H1 (cell line): ENCODE data around the gene NXPH2. TPM values are rescaled to one million over a fixed set of nuclear protein-coding genes. Genes with fewer than 3 reads are reported as not detected.

Source experiments
- CTCF ChIA-PET: fragments of 300-600 bp; sonication (Branson Sonifier 250); formaldehyde crosslinking; loops from one replicate; lab custom pipeline; 2021; ENCODE audit not compliant: partially characterized antibody; lab: Charles Lee
- POLR2A ChIA-PET: fragments of 300-600 bp; sonication (Branson Sonifier 250); formaldehyde crosslinking; loops from one replicate; lab custom pipeline; 2021; ENCODE audit warnings: inconsistent platforms; ENCODE audit not compliant: partially characterized antibody; lab: Charles Lee
- DNase-seq, 2 experiments: peaks; one replicate each; pipeline versions ENCODE4 v3.0.0 to v3.0.0-alpha.2; 2010 to 2022; ENCODE audit warnings: low spot score in 2 of 2, low read depth in 1 of 2, mixed read lengths in 1 of 2
- FAIRE-seq: peaks from 2 replicates; lab custom pipeline; 2011; peaks lifted over from hg19 to GRCh38; lab: Jason Lieb, UNC
- H2AFZ ChIP-seq: 2 replicates; pipeline ENCODE4 v1.8.1; 2012; ENCODE audit warnings: low read length, inconsistent platforms
- H2AK5ac ChIP-seq: 2 replicates; pipeline ENCODE4 v1.6.1; 2013; ENCODE audit warnings: low read depth, low read length
- H2BK120ac ChIP-seq: replicated peaks from 2 replicates; pipeline ENCODE3; 2013; ENCODE audit warnings: low read depth, low read length, inconsistent platforms
- H2BK12ac ChIP-seq: 2 replicates; pipeline ENCODE4 v1.6.1; 2013; ENCODE audit warnings: low read depth, low read length
- H2BK15ac ChIP-seq: 2 replicates; pipeline ENCODE4 v1.6.1; 2013; ENCODE audit warnings: low read length
- H2BK20ac ChIP-seq: 2 replicates; pipeline ENCODE4 v1.6.1; 2013; ENCODE audit warnings: low read length
- H2BK5ac ChIP-seq: 2 replicates; pipeline ENCODE4 v1.6.1; 2013; ENCODE audit warnings: low read depth, low read length
- H3K14ac ChIP-seq: 2 replicates; pipeline ENCODE4 v1.6.1; 2013; ENCODE audit warnings: inconsistent platforms; ENCODE audit not compliant: insufficient read length
- H3K18ac ChIP-seq: 2 replicates; pipeline ENCODE4 v1.6.1; 2013; ENCODE audit warnings: low read length; ENCODE audit errors: extremely low read depth
- H3K23ac ChIP-seq: 2 replicates; pipeline ENCODE4 v1.6.1; 2013; ENCODE audit warnings: inconsistent platforms; ENCODE audit not compliant: insufficient read length
- H3K23me2 ChIP-seq: 2 replicates; pipeline ENCODE4 v1.6.1; 2013; ENCODE audit warnings: low read depth, low read length
- H3K27ac ChIP-seq: 2 replicates; pipeline ENCODE4 v1.6.1; 2011; ENCODE audit warnings: low read depth, low read length, inconsistent platforms
- H3K27me3 ChIP-seq, 4 experiments: replicated peaks in 1 of 4; 1 replicate in 1 of 4; 2 replicates in 3 of 4; pipeline versions ENCODE4 v1.6.1 to v1.8.1; 2011 to 2013; ENCODE audit warnings: low read length in 3 of 4, mild to moderate bottlenecking in 3 of 4, inconsistent platforms in 2 of 4, mixed read lengths in 2 of 4, moderate library complexity in 1 of 4; ENCODE audit not compliant: control insufficient read depth in 3 of 4, insufficient read depth in 3 of 4; ENCODE audit errors: extremely low read depth in 1 of 4
- H3K36me3 ChIP-seq, 4 experiments: 2 replicates each; pipeline versions ENCODE4 v1.6.1 to v1.8.1; 2011 to 2013; ENCODE audit warnings: mild to moderate bottlenecking in 4 of 4, low read length in 3 of 4, moderate library complexity in 2 of 4, control low read depth in 1 of 4, inconsistent platforms in 1 of 4; ENCODE audit not compliant: insufficient read depth in 4 of 4, control insufficient read depth in 2 of 4
- H3K4ac ChIP-seq: replicated peaks from 2 replicates; pipeline ENCODE3; 2013; ENCODE audit warnings: low read length, low read depth, mixed read lengths, inconsistent platforms; ENCODE audit not compliant: insufficient read length
- H3K4me1 ChIP-seq, 4 experiments: replicated peaks in 1 of 4; 1 replicate in 1 of 4; 2 replicates in 3 of 4; pipeline versions ENCODE4 v1.6.1 to v1.8.1; 2011 to 2013; ENCODE audit warnings: low read length in 3 of 4, inconsistent platforms in 2 of 4, mixed read lengths in 1 of 4; ENCODE audit not compliant: insufficient read depth in 4 of 4, control insufficient read depth in 3 of 4
- H3K4me2 ChIP-seq, 2 experiments: 2 replicates each; pipeline versions ENCODE4 v1.6.1 to v1.8.1; 2011 to 2013; ENCODE audit warnings: low read depth in 2 of 2, low read length in 2 of 2, control low read depth in 1 of 2, inconsistent platforms in 1 of 2, mild to moderate bottlenecking in 1 of 2; ENCODE audit not compliant: insufficient read depth in 1 of 2
- H3K4me3 ChIP-seq, 4 experiments: fragments of 200-600, 300-600 bp in 1 of 4; sonication (generic), shearing (Covaris generic), sonication (Bioruptor Twin) in 1 of 4; 2 replicates each; pipeline versions ENCODE4 v1.5.1 to v1.8.1; 2011 to 2016; ENCODE audit warnings: low read length in 4 of 4, low read depth in 3 of 4, control low read depth in 2 of 4, inconsistent platforms in 2 of 4, mild to moderate bottlenecking in 2 of 4, mixed read lengths in 1 of 4, moderate library complexity in 1 of 4; ENCODE audit not compliant: insufficient read depth in 2 of 4; ENCODE audit errors: extremely low read depth in 1 of 4
- H3K56ac ChIP-seq: replicated peaks from 2 replicates; pipeline ENCODE3; 2013; ENCODE audit warnings: low read depth, mild to moderate bottlenecking, mixed read lengths, low read length, inconsistent platforms; ENCODE audit not compliant: insufficient read length
- H3K79me1 ChIP-seq: 2 replicates; pipeline ENCODE4 v1.6.1; 2013; ENCODE audit warnings: low read depth, low read length, control low read depth
- H3K79me2 ChIP-seq, 2 experiments: 2 replicates each; pipeline versions ENCODE4 v1.6.1 to v1.8.1; 2012 to 2013; ENCODE audit warnings: low read length in 2 of 2, mild to moderate bottlenecking in 2 of 2, inconsistent platforms in 1 of 2; ENCODE audit not compliant: insufficient read depth in 2 of 2, control insufficient read depth in 1 of 2
- H3K9ac ChIP-seq, 4 experiments: replicated peaks in 1 of 4; 1 replicate in 1 of 4; 2 replicates in 3 of 4; pipeline versions ENCODE4 v1.6.1 to v1.8.1; 2011 to 2013; ENCODE audit warnings: low read depth in 3 of 4, low read length in 3 of 4, control low read depth in 2 of 4, mild to moderate bottlenecking in 2 of 4, moderate library complexity in 2 of 4, inconsistent platforms in 1 of 4; ENCODE audit errors: extremely low read depth in 1 of 4
- H3K9me3 ChIP-seq, 2 experiments: 2 replicates each; pipeline versions ENCODE4 v1.6.1 to v1.8.1; 2012 to 2013; ENCODE audit warnings: mild to moderate bottlenecking in 2 of 2, moderate library complexity in 2 of 2, control low read depth in 1 of 2, inconsistent platforms in 1 of 2, low read depth in 1 of 2, low read length in 1 of 2, mixed read lengths in 1 of 2; ENCODE audit not compliant: insufficient read depth in 2 of 2
- H4K20me1 ChIP-seq, 2 experiments: replicated peaks in 1 of 2; 2 replicates each; pipeline versions ENCODE3 to v1.8.1; 2011 to 2013; ENCODE audit warnings: inconsistent platforms in 2 of 2, low read length in 2 of 2, mild to moderate bottlenecking in 1 of 2; ENCODE audit not compliant: insufficient read depth in 2 of 2, control insufficient read depth in 1 of 2
- H4K5ac ChIP-seq: 2 replicates; pipeline ENCODE4 v1.6.1; 2013; ENCODE audit warnings: low read length, low read depth, mixed read lengths, inconsistent platforms; ENCODE audit not compliant: insufficient read length
- H4K8ac ChIP-seq: 2 replicates; pipeline ENCODE4 v1.8.0; 2013; ENCODE audit warnings: mild to moderate bottlenecking, moderate library complexity, low read length, inconsistent platforms; ENCODE audit not compliant: insufficient read depth; ENCODE audit errors: extremely low read depth
- H4K91ac ChIP-seq: replicated peaks from 2 replicates; pipeline ENCODE3; 2013; ENCODE audit warnings: low read length, mixed read lengths, inconsistent platforms; ENCODE audit not compliant: insufficient read length
- BCL11A ChIP-seq, 2 experiments: IDR thresholded peaks; one replicate each; pipeline ENCODE4 v1.6.1; 2011; ENCODE audit warnings: low read depth in 2 of 2, low read length in 2 of 2, mild to moderate bottlenecking in 2 of 2
- E2F6 ChIP-seq: IDR thresholded peaks from 2 replicates; pipeline ENCODE4 v1.6.1; 2012; ENCODE audit warnings: inconsistent platforms
- FOSL1 ChIP-seq: IDR thresholded peaks from 2 replicates; pipeline ENCODE4 v1.6.1; 2011; ENCODE audit warnings: mild to moderate bottlenecking, low read depth, low read length, moderate library complexity; ENCODE audit not compliant: insufficient read depth
- JUND ChIP-seq: IDR thresholded peaks from 2 replicates; pipeline ENCODE4 v1.6.1; 2011; ENCODE audit warnings: mild to moderate bottlenecking, improper control_type of control experiment, low read length
- MAFK ChIP-seq: IDR thresholded peaks from 2 replicates; pipeline ENCODE4 v1.6.1; 2012; ENCODE audit warnings: low read depth, mild to moderate bottlenecking, improper control_type of control experiment, low read length
- PHF8 ChIP-seq: fragments of 200-600 bp; sonication (generic); conservative IDR thresholded peaks from 2 replicates; pipeline ENCODE4 v1.7.1; 2012; ENCODE audit warnings: low read depth, mild to moderate bottlenecking, inconsistent platforms, low read length, moderate library complexity
- POLR2A ChIP-seq, 2 experiments: IDR thresholded peaks; 1 replicate in 1 of 2; 2 replicates in 1 of 2; pipeline ENCODE4 v1.6.1; 2011; ENCODE audit warnings: low read depth in 2 of 2, low read length in 2 of 2, mild to moderate bottlenecking in 2 of 2; ENCODE audit errors: control extremely low read depth in 1 of 2
- POLR2AphosphoS5 ChIP-seq: IDR thresholded peaks from 2 replicates; pipeline ENCODE4 v1.6.1; 2011; ENCODE audit warnings: low read depth, low read length
- RXRA ChIP-seq: IDR thresholded peaks from 2 replicates; pipeline ENCODE4 v1.6.1; 2011; ENCODE audit warnings: low read depth, mild to moderate bottlenecking, low read length, moderate library complexity; ENCODE audit not compliant: insufficient read depth
- SAP30 ChIP-seq: fragments of 300-600 bp; sonication (generic); IDR thresholded peaks from 2 replicates; pipeline ENCODE4 v1.7.1; 2012; ENCODE audit warnings: low read length, moderate library complexity, mild to moderate bottlenecking, inconsistent platforms; ENCODE audit not compliant: insufficient read depth, insufficient replicate concordance
- SIRT6 ChIP-seq: IDR thresholded peaks from one replicate; pipeline ENCODE4 v1.7.1; 2012; ENCODE audit warnings: low read length, inconsistent platforms
- SP4 ChIP-seq: IDR thresholded peaks from 2 replicates; pipeline ENCODE4 v1.6.1; 2012; ENCODE audit warnings: low read length, inconsistent platforms
- SRF ChIP-seq: IDR thresholded peaks from 2 replicates; pipeline ENCODE4 v1.6.1; 2011; ENCODE audit warnings: mild to moderate bottlenecking, low read depth, low read length, moderate library complexity
- polyA plus RNA-seq, 7 experiments: library from polyadenylated mRNA; depleted of rRNA in 3 of 7; stranded (reverse) in 5 of 7; unstranded in 2 of 7; fragments of >200 nt in 5 of 7; fragments of 200-250 nt in 2 of 7; gene quantifications; 1 replicate in 5 of 7; 2 replicates in 1 of 7; 4 replicates in 1 of 7; pipeline versions ENCODE4 v1.2.1 to v1.2.3, GENCODE V29; 2011 to 2013; ENCODE audit warnings: missing spikeins in 2 of 7, mixed read lengths in 2 of 7
- total RNA-seq: library from RNA; stranded (reverse); fragmentation: NEBNext Ultra II Directional; extraction: Animal tissue kit (Norgen Biotek cat#: 25700); gene quantifications from 2 replicates; pipeline ENCODE4 v1.2.1, GENCODE V29; 2021

NXPH2 gene
- total and polyA plus RNA-seq, 2 of the 8 experiments (the other 6 are each of a cell fraction or from before 2014, with no cell fraction given): 1.9 to 6.9 TPM

DNA sequence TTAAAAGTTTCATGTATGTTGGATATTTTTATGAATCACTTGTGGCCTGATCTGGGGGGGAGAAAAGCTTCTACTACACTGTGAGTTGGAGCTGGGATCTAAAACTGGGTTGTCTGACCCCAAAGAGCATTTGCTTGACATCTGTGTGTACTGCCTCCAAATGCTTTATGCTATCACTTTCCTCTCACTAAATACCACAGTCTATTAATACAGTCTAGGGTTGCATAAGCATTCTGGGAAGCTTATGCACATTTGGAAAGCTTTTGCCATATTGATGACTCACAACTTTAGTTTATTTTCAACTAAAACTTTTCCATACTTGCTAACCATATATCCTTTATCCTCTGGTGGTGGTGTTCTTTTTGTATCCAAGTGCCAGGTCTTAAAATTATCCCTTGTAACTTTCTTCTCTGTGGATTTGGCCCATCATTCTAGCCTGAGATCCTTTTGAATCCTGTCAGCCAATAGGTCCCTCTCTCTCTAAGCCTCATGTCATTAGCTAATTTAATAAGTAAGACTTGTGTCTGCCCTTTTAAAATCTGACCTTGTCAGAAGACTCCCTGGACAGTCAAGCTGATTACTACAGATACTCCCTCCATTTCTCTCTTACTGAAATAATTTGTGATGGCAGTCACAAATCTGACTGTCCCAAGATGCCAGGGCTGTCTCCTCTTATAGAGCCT lies 72.7 kb downstream of the NXPH2 start:
- H3K27me3 ChIP-seq: no peaks in the 10 kb centered on the region
- no peaks in the 10 kb centered on the region for H4K20me1 ChIP-seq
- TF ChIP-seq SAP30 (no peak), SP4 (no peak), BCL11A (IDR thresholded peaks at IDR 0.05; ENCODE audit: low read depth in 2 of 2, low read length in 2 of 2) (no peak), FOSL1 (no peak), SIRT6 (no peak), JUND (no peak), E2F6 (no peak), PHF8 (no peak), RXRA (no peak), POLR2A (IDR thresholded peaks at IDR 0.05; ENCODE audit: control extremely low read depth in 1 of 2, low read depth in 2 of 2, low read length in 2 of 2) (no peak), MAFK (no peak), POLR2AphosphoS5 (no peak), SRF (no peak)
- H4K5ac ChIP-seq: no peak overlapping the region
- H3K9me3 ChIP-seq: no peaks in the 10 kb centered on the region
- no peak overlapping the region for H4K91ac ChIP-seq
- H2BK5ac ChIP-seq: no peak overlapping the region
- H3K23me2 ChIP-seq: no peaks in the 10 kb centered on the region
- no peak overlapping the region for H2BK15ac ChIP-seq
- no peak overlapping the region for H2BK12ac ChIP-seq
- H3K14ac ChIP-seq: no peak overlapping the region
- no peaks in the 10 kb centered on the region for H3K79me2 ChIP-seq
- H3K27ac ChIP-seq: no peak overlapping the region
- H3K9ac ChIP-seq: no peak overlapping the region
- no peaks in the 10 kb centered on the region for H3K36me3 ChIP-seq
- H3K79me1 ChIP-seq: no peaks in the 10 kb centered on the region
- no peak overlapping the region for H3K4me2 ChIP-seq
- POLR2A ChIA-PET: no interaction called here
- H3K4ac ChIP-seq: no peak overlapping the region
- no peak overlapping the region for H4K8ac ChIP-seq
- H2BK120ac ChIP-seq: no peak overlapping the region
- no peaks in the 10 kb centered on the region for H3K4me1 ChIP-seq
- H3K23ac ChIP-seq: no peak overlapping the region
- H3K56ac ChIP-seq: no peak overlapping the region
- FAIRE-seq: no peak
- no peak overlapping the region for H3K4me3 ChIP-seq
- no peak overlapping the region for H2AK5ac ChIP-seq
- no peak overlapping the region for H3K18ac ChIP-seq
- CTCF ChIA-PET: interaction anchor here (0.5 to 3.6 kb wide), 5 partner anchors 10 to 107 kb away, joined by 3 to 16 read pairs (median 3); no protein-coding TSS in a partner anchor
- H2AFZ ChIP-seq: no peak overlapping the region
- no peak overlapping the region for H2BK20ac ChIP-seq
- no peak for DNase-seq
